H9 (cell line): ENCODE results near the gene NAXD. TPM values are rescaled to one million over a fixed set of nuclear protein-coding genes. Genes with fewer than 3 reads are reported as not detected.

Experiments used
- DNase-seq: peaks from one replicate; pipeline ENCODE4 v3.0.0-alpha.2; 2017
- H2AFZ ChIP-seq: one replicate; pipeline ENCODE4 v1.6.1; 2013; ENCODE audit warnings: mild to moderate bottlenecking, low read length, control low read depth, moderate library complexity
- H2AK5ac ChIP-seq: 2 replicates; pipeline ENCODE4 v1.6.1; 2013; ENCODE audit warnings: low read length, control low read depth, mixed read lengths; ENCODE audit not compliant: insufficient read length
- H2BK120ac ChIP-seq: one replicate; pipeline ENCODE4 v1.6.1; 2013; ENCODE audit warnings: low read depth, mild to moderate bottlenecking, low read length, control low read depth, inconsistent platforms; ENCODE audit not compliant: poor library complexity, severe bottlenecking
- H2BK12ac ChIP-seq: 2 replicates; pipeline ENCODE4 v1.6.1; 2013; ENCODE audit warnings: low read length, control low read depth, mixed read lengths, low read depth; ENCODE audit not compliant: insufficient read length
- H2BK15ac ChIP-seq: 2 replicates; pipeline ENCODE4 v1.6.1; 2013; ENCODE audit warnings: low read depth, low read length, control low read depth
- H2BK20ac ChIP-seq: one replicate; pipeline ENCODE4 v1.6.1; 2013; ENCODE audit warnings: low read depth, mild to moderate bottlenecking, low read length, control low read depth, inconsistent platforms; ENCODE audit not compliant: poor library complexity, severe bottlenecking
- H2BK5ac ChIP-seq: 2 replicates; pipeline ENCODE4 v1.6.1; 2013; ENCODE audit warnings: low read length, control low read depth, mixed read lengths; ENCODE audit not compliant: insufficient read length
- H3K14ac ChIP-seq: 2 replicates; pipeline ENCODE4 v1.6.1; 2013; ENCODE audit warnings: low read length, control low read depth; ENCODE audit not compliant: insufficient read depth
- H3K18ac ChIP-seq: 2 replicates; pipeline ENCODE4 v1.6.1; 2013; ENCODE audit warnings: low read depth, mild to moderate bottlenecking, mixed read lengths, low read length, control low read depth; ENCODE audit not compliant: insufficient read length
- H3K23ac ChIP-seq: 2 replicates; pipeline ENCODE4 v1.6.1; 2013; ENCODE audit warnings: low read length, control low read depth, mixed read lengths, low read depth; ENCODE audit not compliant: insufficient read length
- H3K23me2 ChIP-seq: 2 replicates; pipeline ENCODE4 v1.6.1; 2013; ENCODE audit warnings: low read depth, mild to moderate bottlenecking, mixed read lengths, low read length, control low read depth; ENCODE audit not compliant: insufficient read length, poor library complexity, severe bottlenecking
- H3K27ac ChIP-seq: 2 replicates; pipeline ENCODE4 v1.5.1; 2013; ENCODE audit warnings: low read length, control low read depth, mixed read lengths, low read depth; ENCODE audit not compliant: insufficient read length
- H3K27me3 ChIP-seq: 2 replicates; pipeline ENCODE4 v1.6.1; 2013; ENCODE audit warnings: low read length, control low read depth, inconsistent platforms; ENCODE audit not compliant: insufficient read depth
- H3K4ac ChIP-seq: 2 replicates; pipeline ENCODE4 v1.6.1; 2013; ENCODE audit warnings: low read depth, mild to moderate bottlenecking, control low read depth, inconsistent platforms, low read length, moderate library complexity
- H3K4me1 ChIP-seq: 2 replicates; pipeline ENCODE4 v1.6.1; 2013; ENCODE audit warnings: low read length, control low read depth, inconsistent platforms; ENCODE audit not compliant: insufficient read depth
- H3K4me2 ChIP-seq: 2 replicates; pipeline ENCODE4 v1.6.1; 2013; ENCODE audit warnings: low read length, control low read depth, mixed read lengths; ENCODE audit not compliant: insufficient read length, insufficient read depth
- H3K56ac ChIP-seq: 2 replicates; pipeline ENCODE4 v1.6.1; 2013; ENCODE audit warnings: low read depth, mild to moderate bottlenecking, mixed read lengths, low read length, control low read depth; ENCODE audit not compliant: insufficient read length
- H3K79me1 ChIP-seq: 2 replicates; pipeline ENCODE4 v1.6.1; 2013; ENCODE audit warnings: low read depth, mild to moderate bottlenecking, moderate library complexity, low read length, control low read depth, inconsistent platforms; ENCODE audit not compliant: insufficient read depth, poor library complexity, severe bottlenecking
- H3K79me2 ChIP-seq: 2 replicates; pipeline ENCODE4 v1.6.1; 2013; ENCODE audit warnings: low read length, control low read depth, inconsistent platforms; ENCODE audit not compliant: insufficient read depth
- H3K9ac ChIP-seq: 2 replicates; pipeline ENCODE4 v1.6.1; 2013; ENCODE audit warnings: low read length, control low read depth, mixed read lengths; ENCODE audit not compliant: insufficient read length; ENCODE audit errors: extremely low read depth
- H3K9me3 ChIP-seq: one replicate; pipeline ENCODE4 v1.6.1; 2013; ENCODE audit warnings: low read depth, low read length, inconsistent platforms; ENCODE audit not compliant: control insufficient read depth
- H3T11ph ChIP-seq: one replicate; pipeline ENCODE4 v1.6.1; 2013; ENCODE audit warnings: mild to moderate bottlenecking, low read length, control low read depth, inconsistent platforms
- H4K20me1 ChIP-seq: one replicate; pipeline ENCODE4 v1.6.1; 2013; ENCODE audit not compliant: control insufficient read depth, insufficient read length, insufficient read depth
- H4K5ac ChIP-seq: 2 replicates; pipeline ENCODE4 v1.6.1; 2013; ENCODE audit warnings: low read depth, mild to moderate bottlenecking, mixed read lengths, low read length, control low read depth; ENCODE audit not compliant: insufficient read length
- H4K8ac ChIP-seq: replicated peaks from 2 replicates; pipeline ENCODE4 v1.6.1; 2013; ENCODE audit warnings: low read length, control low read depth, mixed read lengths, low read depth; ENCODE audit not compliant: insufficient read length
- H4K91ac ChIP-seq: 2 replicates; pipeline ENCODE4 v1.6.1; 2013; ENCODE audit warnings: low read depth, mild to moderate bottlenecking, moderate library complexity, mixed read lengths, low read length, control low read depth; ENCODE audit not compliant: insufficient read length
- H3K27ac Mint-ChIP-seq, 3 experiments: 2 replicates in 2 of 3; 3 replicates in 1 of 3; pipeline ENCODE4 v1.8.0; 2020 to 2021; ENCODE audit warnings: mixed read lengths in 3 of 3, mild to moderate bottlenecking in 1 of 3, moderate library complexity in 1 of 3
- H3K27me3 Mint-ChIP-seq: 2 replicates; pipeline ENCODE4 v1.8.0; 2021; ENCODE audit warnings: low read depth, mild to moderate bottlenecking, moderate library complexity, mixed read lengths
- H3K36me3 Mint-ChIP-seq, 3 experiments: 2 replicates in 2 of 3; 3 replicates in 1 of 3; pipeline ENCODE4 v1.8.0; 2020 to 2021; ENCODE audit warnings: low read depth in 3 of 3, mixed read lengths in 3 of 3; ENCODE audit not compliant: insufficient read depth in 1 of 3
- H3K4me1 Mint-ChIP-seq, 2 experiments: 2 replicates each; pipeline ENCODE4 v1.8.0; 2020; ENCODE audit warnings: mixed read lengths in 2 of 2
- H3K4me3 Mint-ChIP-seq, 2 experiments: 2 replicates in 1 of 2; 3 replicates in 1 of 2; pipeline ENCODE4 v1.8.0; 2020 to 2021; ENCODE audit warnings: mild to moderate bottlenecking in 2 of 2, mixed read lengths in 2 of 2, moderate library complexity in 1 of 2
- H3K9me3 Mint-ChIP-seq, 2 experiments: 2 replicates in 1 of 2; 3 replicates in 1 of 2; pipeline ENCODE4 v1.8.0; 2020; ENCODE audit warnings: mild to moderate bottlenecking in 2 of 2, mixed read lengths in 2 of 2, moderate library complexity in 1 of 2
- WGBS: extraction: QIAGEN DNeasy Blood & Tissue Kit; methylation state at CpG from one replicate; pipeline ENCODE4 v1.1.7; 2013; ENCODE audit warnings: missing lambda C conversion rate, low lambda C conversion rate, mixed read lengths; ENCODE audit not compliant: insufficient read length; ENCODE audit errors: extremely low coverage; 5-methylcytosine and 5-hydroxymethylcytosine counted together
- total RNA-seq: library from RNA; stranded (reverse); gene quantifications from 2 replicates; pipeline ENCODE4 v1.2.1, GENCODE V29; 2021
- TF ChIP-seq, protein P1 (sequence below): fragments of 200-600 bp; sonication (generic); conservative IDR thresholded peaks from 3 replicates; pipeline ENCODE4 v1.8.0; 2021; ENCODE audit warnings: antibody characterized with exemption, mild to moderate bottlenecking

Gene NAXD
- total RNA-seq, 1 experiment from 2014 or later = 25.5 TPM

DNA sequence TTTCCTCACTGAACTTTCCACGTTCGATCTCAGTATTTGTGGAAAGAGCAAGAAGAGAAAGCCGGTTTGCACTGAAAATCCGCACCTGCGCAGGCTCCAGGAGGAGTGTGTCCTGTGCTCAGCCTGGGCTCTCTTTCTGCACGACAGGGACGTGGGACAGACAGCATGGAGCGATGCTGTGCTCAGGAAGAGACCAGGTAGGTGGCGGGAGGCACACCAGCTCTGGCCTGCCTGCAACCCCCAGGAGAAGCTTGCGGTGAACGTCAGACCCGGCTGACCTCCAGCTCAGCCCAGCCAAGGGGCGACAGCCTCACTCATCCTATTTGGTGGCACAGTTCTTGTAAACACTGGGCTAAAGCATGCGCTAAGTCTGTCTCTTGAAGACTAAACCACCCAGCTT, 35.9 kb downstream of the NAXD start:
- Histone ChIP-seq H3K27me3 (no peaks in the 10 kb centered on the region), H3K27ac (no peak overlapping the region), H4K91ac (no peak overlapping the region), H2AK5ac (no peak overlapping the region), H3K9ac (no peak overlapping the region), H3K14ac (no peak overlapping the region), H3K56ac (no peak overlapping the region), H2BK5ac (no peak overlapping the region), H3K23ac (no peak overlapping the region), H3K9me3 (no peaks in the 10 kb centered on the region), H3K18ac (no peak overlapping the region), H2BK120ac (no peak overlapping the region), H4K8ac (no peak overlapping the region), H3K4ac (no peak overlapping the region), H3T11ph (no peak overlapping the region), H3K79me2 (no peaks in the 10 kb centered on the region), H2BK12ac (no peak overlapping the region), H3K4me2 (no peak overlapping the region), H2BK15ac (no peak overlapping the region), H4K5ac (no peak overlapping the region), H2BK20ac (no peak overlapping the region), H3K23me2 (no peaks in the 10 kb centered on the region), H3K4me1 (no peaks in the 10 kb centered on the region), H2AFZ (no peak overlapping the region), H4K20me1 (peaks cover 2% of the 10 kb centered on the region), H3K79me1 (no peaks in the 10 kb centered on the region)
- WGBS = no CpG with 5 or more reads among the region's 14 CpGs
- Mint-ChIP-seq H3K4me1 (peaks cover 2 to 8% of the 10 kb centered on the region in 2 experiments), H3K27ac (no peak overlapping the region; a peak in 1 of 7 replicates), H3K36me3 (peaks cover 2 to 23% (median 19%) of the 10 kb centered on the region in 3 experiments; a peak in 6 of 7 replicates), H3K4me3 (no peak overlapping the region), H3K27me3 (no peaks in the 10 kb centered on the region), H3K9me3 (no peaks in the 10 kb centered on the region; a peak in 1 of 5 replicates)
- TF ChIP-seq, protein P1, sequence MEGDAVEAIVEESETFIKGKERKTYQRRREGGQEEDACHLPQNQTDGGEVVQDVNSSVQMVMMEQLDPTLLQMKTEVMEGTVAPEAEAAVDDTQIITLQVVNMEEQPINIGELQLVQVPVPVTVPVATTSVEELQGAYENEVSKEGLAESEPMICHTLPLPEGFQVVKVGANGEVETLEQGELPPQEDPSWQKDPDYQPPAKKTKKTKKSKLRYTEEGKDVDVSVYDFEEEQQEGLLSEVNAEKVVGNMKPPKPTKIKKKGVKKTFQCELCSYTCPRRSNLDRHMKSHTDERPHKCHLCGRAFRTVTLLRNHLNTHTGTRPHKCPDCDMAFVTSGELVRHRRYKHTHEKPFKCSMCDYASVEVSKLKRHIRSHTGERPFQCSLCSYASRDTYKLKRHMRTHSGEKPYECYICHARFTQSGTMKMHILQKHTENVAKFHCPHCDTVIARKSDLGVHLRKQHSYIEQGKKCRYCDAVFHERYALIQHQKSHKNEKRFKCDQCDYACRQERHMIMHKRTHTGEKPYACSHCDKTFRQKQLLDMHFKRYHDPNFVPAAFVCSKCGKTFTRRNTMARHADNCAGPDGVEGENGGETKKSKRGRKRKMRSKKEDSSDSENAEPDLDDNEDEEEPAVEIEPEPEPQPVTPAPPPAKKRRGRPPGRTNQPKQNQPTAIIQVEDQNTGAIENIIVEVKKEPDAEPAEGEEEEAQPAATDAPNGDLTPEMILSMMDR = no peak
- no peak for DNase-seq
